Liver (tissue), 9 donors: ENCODE results near the gene CIAO3. TPM values are rescaled to one million over a fixed set of nuclear protein-coding genes. Genes with fewer than 3 reads are reported as not detected.

ENCODE experiments used
- DNase-seq: peaks from one replicate; pipeline ENCODE4 v3.0.0-alpha.2; 2017; ENCODE audit warnings: low spot score
- H3K27ac ChIP-seq, 2 donors: one replicate each; pipeline ENCODE4 v1.7.0; 2013; ENCODE audit warnings: inconsistent platforms in 2 of 2, low read length in 2 of 2, control low read depth in 1 of 2, low read depth in 1 of 2, mild to moderate bottlenecking in 1 of 2
- H3K27me3 ChIP-seq, 4 donors: one replicate each; pipeline versions ENCODE4 v1.6.1 to v1.7.0; 2013; ENCODE audit warnings: low read length in 3 of 4, inconsistent platforms in 1 of 4, mild to moderate bottlenecking in 1 of 4, moderate library complexity in 1 of 4; ENCODE audit not compliant: control insufficient read depth in 4 of 4, insufficient read depth in 4 of 4
- H3K36me3 ChIP-seq, 4 donors: one replicate each; pipeline versions ENCODE4 v1.6.1 to v1.7.0; 2013; ENCODE audit warnings: low read length in 3 of 4, mild to moderate bottlenecking in 3 of 4, low read depth in 1 of 4, moderate library complexity in 1 of 4; ENCODE audit not compliant: control insufficient read depth in 4 of 4, insufficient read depth in 3 of 4
- H3K4me1 ChIP-seq, 4 donors: one replicate each; pipeline versions ENCODE4 v1.6.1 to v1.7.0; 2013; ENCODE audit warnings: low read length in 3 of 4, mild to moderate bottlenecking in 3 of 4, moderate library complexity in 1 of 4; ENCODE audit not compliant: control insufficient read depth in 4 of 4, insufficient read depth in 4 of 4
- H3K4me3 ChIP-seq, 3 donors: one replicate each; pipeline versions ENCODE4 v1.6.1 to v1.7.0; 2013; ENCODE audit warnings: low read length in 3 of 3, control low read depth in 1 of 3, low read depth in 1 of 3, mild to moderate bottlenecking in 1 of 3
- H3K9ac ChIP-seq, 2 donors: one replicate each; pipeline ENCODE4 v1.7.0; 2013; ENCODE audit warnings: low read length in 2 of 2, mild to moderate bottlenecking in 2 of 2, moderate library complexity in 2 of 2, control low read depth in 1 of 2, low read depth in 1 of 2
- H3K9me3 ChIP-seq, 4 donors: one replicate each; pipeline versions ENCODE4 v1.6.1 to v1.7.0; 2013; ENCODE audit warnings: low read length in 3 of 4; ENCODE audit not compliant: control insufficient read depth in 4 of 4
- ATF3 ChIP-seq: IDR thresholded peaks from 2 replicates; pipeline ENCODE4 v1.6.1; 2016; ENCODE audit warnings: antibody characterized with exemption
- CTCF ChIP-seq: fragments of 150-350 bp; IDR thresholded peaks from 2 replicates; pipeline ENCODE4 v1.5.1; 2017; ENCODE audit warnings: improper control_type of control experiment, low read depth, low read length; ENCODE audit not compliant: missing input control
- EGR1 ChIP-seq, 2 donors: IDR thresholded peaks; 2 replicates each; pipeline ENCODE4 v1.6.1; 2016 to 2018; ENCODE audit warnings: antibody characterized with exemption in 2 of 2, low read depth in 2 of 2
- FOXA1 ChIP-seq: IDR thresholded peaks from 2 replicates; pipeline ENCODE4 v1.6.1; 2016; ENCODE audit warnings: antibody characterized with exemption
- FOXA2 ChIP-seq: IDR thresholded peaks from 2 replicates; pipeline ENCODE4 v1.6.1; 2016; ENCODE audit warnings: antibody characterized with exemption
- HNF4A ChIP-seq, 2 donors: conservative IDR thresholded peaks; 2 replicates each; pipeline ENCODE4 v1.6.1; 2016; ENCODE audit warnings: antibody characterized with exemption in 2 of 2, mild to moderate bottlenecking in 2 of 2
- JUND ChIP-seq, 2 donors: IDR thresholded peaks; 2 replicates each; pipeline ENCODE4 v1.6.1; 2016; ENCODE audit warnings: antibody characterized with exemption in 2 of 2
- NR2F2 ChIP-seq: IDR thresholded peaks from 2 replicates; pipeline ENCODE4 v1.6.1; 2016; ENCODE audit warnings: antibody characterized with exemption
- RAD21 ChIP-seq, 2 donors: IDR thresholded peaks; 2 replicates each; pipeline ENCODE4 v1.6.1; 2016; ENCODE audit warnings: antibody characterized with exemption in 2 of 2, mild to moderate bottlenecking in 2 of 2
- REST ChIP-seq: IDR thresholded peaks from 2 replicates; pipeline ENCODE4 v1.6.1; 2016; ENCODE audit warnings: antibody characterized with exemption, mild to moderate bottlenecking
- SP1 ChIP-seq: IDR thresholded peaks from 2 replicates; pipeline ENCODE4 v1.6.1; 2018; ENCODE audit warnings: antibody characterized with exemption, mild to moderate bottlenecking
- TAF1 ChIP-seq: conservative IDR thresholded peaks from 2 replicates; pipeline ENCODE4 v1.6.1; 2016; ENCODE audit warnings: antibody characterized with exemption, mild to moderate bottlenecking
- YY1 ChIP-seq: IDR thresholded peaks from 2 replicates; pipeline ENCODE4 v1.6.1; 2016; ENCODE audit warnings: antibody characterized with exemption, mild to moderate bottlenecking
- ZBTB33 ChIP-seq: IDR thresholded peaks from 2 replicates; pipeline ENCODE4 v1.6.1; 2016; ENCODE audit warnings: antibody characterized with exemption
- WGBS: extraction: QIAGEN DNeasy Blood & Tissue Kit; methylation state at CpG from one replicate; pipeline ENCODE4 v1.1.7; 2013; 5-methylcytosine and 5-hydroxymethylcytosine counted together
- polyA plus RNA-seq, 2 donors: library from polyadenylated mRNA; stranded (reverse) in 1 of 2; unstranded in 1 of 2; fragments of 200-250 nt in 1 of 2; fragments of >200 nt in 1 of 2; fragmentation: Nextera tagmentation in 1 of 2; extraction: Ambion mirVana in 1 of 2; gene quantifications; one replicate each; pipeline versions ENCODE4 v1.2.1 to v1.2.3, GENCODE V29; 2013 to 2015
- total RNA-seq, 2 donors: library from RNA; depleted of rRNA; stranded (reverse); fragments of >200 nt; gene quantifications; one replicate each; pipeline ENCODE4 v1.2.3, GENCODE V29; 2014
- donor health status: healthy.
- donor health status: healthy.
- donor health status: healthy.
- donor health status: healthy.
- donor health status: healthy.

CIAO3 gene
- total and polyA plus RNA-seq, 4 donors: 13.2 to 24.3 (median 16.5) TPM

GRCh38 chr16:769934-770333 lies 29.1 kb upstream of the CIAO3 start:
- Histone ChIP-seq H3K27me3 (peaks cover 0 to 3% (median 0%) of the 10 kb centered on the region in 4 donors), H3K4me1 (no peaks in the 10 kb centered on the region), H3K4me3 (no peak overlapping the region), H3K9me3 (no peaks in the 10 kb centered on the region), H3K27ac (no peak overlapping the region), H3K36me3 (no peaks in the 10 kb centered on the region), H3K9ac (no peak overlapping the region)
- no peak for TF ChIP-seq SP1
- no peak for TF ChIP-seq ZBTB33
- TF ChIP-seq FOXA2: no peak
- no peak for TF ChIP-seq RAD21 (IDR thresholded peaks at IDR 0.05)
- TF ChIP-seq NR2F2: no peak
- no peak for TF ChIP-seq REST
- TF ChIP-seq ATF3: no peak
- TF ChIP-seq YY1: no peak
- WGBS: 86% methylated on average over 19 of the region's 19 CpGs
- DNase-seq: no peak

- DNase-seq: no peak
Observed at GRCh38 chr16:769184-769784, 28.5 kb upstream of the CIAO3 start.

More at GRCh38 chr16:769184-769784, 28.5 kb upstream of the CIAO3 start:
- Histone ChIP-seq H3K4me3 (no peak overlapping the region), H3K9me3 (no peaks in the 10 kb centered on the region), H3K4me1 (no peaks in the 10 kb centered on the region), H3K9ac (no peak overlapping the region), H3K36me3 (no peaks in the 10 kb centered on the region), H3K27ac (no peak overlapping the region), H3K27me3 (peaks cover 0 to 3% (median 0%) of the 10 kb centered on the region in 4 donors)
- WGBS: 60% methylated on average over 20 of the region's 20 CpGs
- no peak for TF ChIP-seq YY1
- TF ChIP-seq NR2F2: no peak
- no peak for TF ChIP-seq CTCF
- TF ChIP-seq REST: no peak
- no peak for TF ChIP-seq JUND (IDR thresholded peaks at IDR 0.05)
- TF ChIP-seq FOXA2: no peak
- no peak for TF ChIP-seq EGR1 (IDR thresholded peaks at IDR 0.05; ENCODE audit: low read depth in 2 of 2)
- TF ChIP-seq HNF4A (conservative IDR thresholded peaks at IDR 0.05): no peak
- no peak for TF ChIP-seq ZBTB33
- no peak for TF ChIP-seq FOXA1
- TF ChIP-seq TAF1: no peak
